GM18526 (cell line): ENCODE data around the gene PNMA8C.

Experiments used
- POLR2A ChIP-seq: IDR thresholded peaks from 3 replicates; pipeline ENCODE4 v1.6.1; 2011; ENCODE audit not compliant: insufficient read length; ENCODE audit errors: extremely low read depth

Gene PNMA8C

GRCh38 chr19:46423188-46423587 lies 5.5 kb downstream of the PNMA8C start:
- TF ChIP-seq POLR2A: no peak

- no peak for TF ChIP-seq POLR2A
Observed at GRCh38 chr19:46422344-46422743, 6.4 kb downstream of the PNMA8C start.

- no peak for TF ChIP-seq POLR2A
Observed at GRCh38 chr19:46420056-46420455, 8.7 kb downstream of the PNMA8C start.

GRCh38 chr19:46413262-46414031 lies 15.3 kb downstream of the PNMA8C start, which contains the start of gene CCDC8:
TSS of gene CCDC8 (minus strand) at chr19:46413564. CDS start at chr19:46412810, 754 bp downstream.
- TF ChIP-seq POLR2A: no peak

- no peak for TF ChIP-seq POLR2A
Observed at GRCh38 chr19:46412650-46413261, 16.0 kb downstream of the PNMA8C start.

GRCh38 chr19:46411925-46412649 lies 16.6 kb downstream of the PNMA8C start:
- no peak for TF ChIP-seq POLR2A

- TF ChIP-seq POLR2A: no peak
Observed at GRCh38 chr19:46411088-46411924, 17.4 kb downstream of the PNMA8C start.

- TF ChIP-seq POLR2A: no peak
Observed at GRCh38 chr19:46410205-46411087, 18.3 kb downstream of the PNMA8C start.

GRCh38 chr19:46409191-46409590 lies 19.5 kb downstream of the PNMA8C start:
- no peak for TF ChIP-seq POLR2A

- TF ChIP-seq POLR2A: no peak
Observed at GRCh38 chr19:46408664-46409039, 20.1 kb downstream of the PNMA8C start.

GRCh38 chr19:46407856-46408663 lies 20.7 kb downstream of the PNMA8C start:
- TF ChIP-seq POLR2A: no peak

GRCh38 chr19:46406976-46407375 lies 21.8 kb downstream of the PNMA8C start:
- TF ChIP-seq POLR2A: no peak

GRCh38 chr19:46404753-46405468 lies 23.8 kb downstream of the PNMA8C start:
- TF ChIP-seq POLR2A: no peak
